Hepatocyte (in vitro differentiated cells): ENCODE measurements around the gene UNKL. TPM values are rescaled to one million over a fixed set of nuclear protein-coding genes. Genes with fewer than 3 reads are reported as not detected.

ENCODE experiments used
- DNase-seq: peaks from one replicate; pipeline ENCODE4 v3.0.0-alpha.2; 2016; ENCODE audit warnings: low spot score
- H2AFZ ChIP-seq: fragments of 200-600 bp; sonication (generic); 2 replicates; pipeline ENCODE4 v1.6.0; 2016; ENCODE audit warnings: antibody characterized with exemption, mild to moderate bottlenecking
- H3K27ac ChIP-seq: fragments of 200-600 bp; sonication (generic); 2 replicates; pipeline ENCODE4 v1.5.1; 2016; ENCODE audit warnings: mild to moderate bottlenecking
- H3K27me3 ChIP-seq: fragments of 200-600 bp; sonication (generic); 2 replicates; pipeline ENCODE4 v1.6.1; 2016
- H3K36me3 ChIP-seq: fragments of 200-600 bp; sonication (generic); replicated peaks from 2 replicates; pipeline ENCODE4 v1.5.1; 2016; ENCODE audit warnings: low read depth; ENCODE audit not compliant: insufficient read depth
- H3K4me1 ChIP-seq: fragments of 200-600 bp; sonication (generic); 2 replicates; pipeline ENCODE4 v1.5.1; 2016; ENCODE audit warnings: mild to moderate bottlenecking, moderate library complexity; ENCODE audit not compliant: insufficient read depth
- H3K4me2 ChIP-seq: fragments of 200-600 bp; sonication (generic); 2 replicates; pipeline ENCODE4 v1.6.0; 2016
- H3K4me3 ChIP-seq: fragments of 200-600 bp; sonication (generic); 2 replicates; pipeline ENCODE4 v1.5.1; 2016; ENCODE audit warnings: mild to moderate bottlenecking
- H3K79me2 ChIP-seq: fragments of 200-600 bp; sonication (generic); 2 replicates; pipeline ENCODE4 v1.6.0; 2017; ENCODE audit warnings: mild to moderate bottlenecking
- H3K9me2 ChIP-seq: fragments of 200-600 bp; sonication (generic); replicated peaks from 2 replicates; pipeline ENCODE4 v1.6.0; 2017; ENCODE audit warnings: mild to moderate bottlenecking; ENCODE audit not compliant: insufficient read depth
- H3K9me3 ChIP-seq: fragments of 200-600 bp; sonication (generic); 2 replicates; pipeline ENCODE4 v1.5.1; 2016; ENCODE audit warnings: low read depth, mild to moderate bottlenecking
- H4K20me1 ChIP-seq: fragments of 200-600 bp; sonication (generic); 2 replicates; pipeline ENCODE4 v1.6.0; 2016; ENCODE audit warnings: mild to moderate bottlenecking; ENCODE audit not compliant: insufficient read depth, poor library complexity, severe bottlenecking
- EZH2 ChIP-seq: fragments of 200-600 bp; sonication (generic); IDR thresholded peaks from 2 replicates; pipeline ENCODE4 v1.6.1; 2016; ENCODE audit warnings: antibody characterized with exemption, mild to moderate bottlenecking, borderline replicate concordance
- EZH2phosphoT487 ChIP-seq: fragments of 200-600 bp; sonication (generic); IDR thresholded peaks from one replicate; pipeline ENCODE4 v1.6.1; 2018; ENCODE audit warnings: antibody characterized with exemption, mild to moderate bottlenecking, low read depth, moderate library complexity; ENCODE audit not compliant: unreplicated experiment, severe bottlenecking
- WGBS: methylation state at CpG from one replicate; pipeline ENCODE4 v1.1.6; 2016; ENCODE audit warnings: low lambda C conversion rate; ENCODE audit errors: missing lambda C conversion rate; 5-methylcytosine and 5-hydroxymethylcytosine counted together
- polyA plus RNA-seq: library from polyadenylated mRNA; unstranded; fragments of >200 nt; fragmentation: Nextera tagmentation; extraction: Ambion mirVana; gene quantifications from 2 replicates; pipeline ENCODE4 v1.2.1, GENCODE V29; 2016
- total RNA-seq: library from RNA; depleted of rRNA; stranded (reverse); fragments of >200 nt; gene quantifications from 2 replicates; pipeline ENCODE4 v1.2.3, GENCODE V29; 2014
- TF ChIP-seq, protein P1 (sequence below): fragments of 200-600 bp; sonication (generic); IDR thresholded peaks from 2 replicates; pipeline ENCODE4 v1.5.1; 2016; ENCODE audit warnings: antibody characterized with exemption, mild to moderate bottlenecking; ENCODE audit not compliant: poor library complexity

UNKL gene
- total and polyA plus RNA-seq, 2 experiments from 2014 or later = 8.5 to 10.3 TPM

- Histone ChIP-seq H2AFZ (no peak overlapping the region), H3K9me3 (no peaks in the 10 kb centered on the region), H3K4me3 (no peak overlapping the region), H3K27me3 (no peaks in the 10 kb centered on the region), H3K27ac (no peak overlapping the region), H3K36me3 (no peaks in the 10 kb centered on the region), H3K9me2 (no peaks in the 10 kb centered on the region), H4K20me1 (no peaks in the 10 kb centered on the region), H3K79me2 (peaks cover 7% of the 10 kb centered on the region), H3K4me2 (no peak overlapping the region), H3K4me1 (no peaks in the 10 kb centered on the region)
- DNase-seq = no peak
- TF ChIP-seq EZH2phosphoT487 = no peak
- 100% methylated on average over 3 of the region's 10 CpGs for WGBS
Observed at GRCh38 chr16:1459967-1460366, 45.5 kb upstream of the UNKL start.

DNA sequence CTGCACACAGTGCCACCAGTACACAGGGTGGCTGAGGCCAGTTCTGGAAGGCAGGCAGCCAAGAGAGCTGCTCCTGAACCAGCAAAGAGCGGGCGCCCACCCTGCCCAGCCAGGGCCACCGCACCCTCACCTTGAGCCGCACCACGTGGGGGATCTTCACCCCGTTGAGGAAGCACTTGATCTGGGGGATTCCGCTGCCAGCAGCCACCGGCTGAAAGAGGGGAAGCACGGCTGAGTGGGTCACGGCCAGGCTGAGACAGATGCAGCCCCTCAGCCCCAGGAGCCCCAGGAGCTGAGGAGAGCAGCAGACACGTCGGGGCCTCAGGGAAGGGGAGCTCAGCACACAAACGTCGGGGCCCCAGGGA lies 44.5 kb upstream of the UNKL start:
- Histone ChIP-seq H4K20me1 (no peaks in the 10 kb centered on the region), H3K4me2 (no peak overlapping the region), H3K9me3 (no peaks in the 10 kb centered on the region), H3K9me2 (no peaks in the 10 kb centered on the region), H3K27me3 (no peaks in the 10 kb centered on the region), H3K27ac (no peak overlapping the region), H3K36me3 (no peaks in the 10 kb centered on the region), H3K4me1 (no peaks in the 10 kb centered on the region), H2AFZ (no peak overlapping the region), H3K4me3 (no peak overlapping the region), H3K79me2 (peaks cover 7% of the 10 kb centered on the region)
- DNase-seq = no peak
- no peak for TF ChIP-seq EZH2
- TF ChIP-seq, protein P1, sequence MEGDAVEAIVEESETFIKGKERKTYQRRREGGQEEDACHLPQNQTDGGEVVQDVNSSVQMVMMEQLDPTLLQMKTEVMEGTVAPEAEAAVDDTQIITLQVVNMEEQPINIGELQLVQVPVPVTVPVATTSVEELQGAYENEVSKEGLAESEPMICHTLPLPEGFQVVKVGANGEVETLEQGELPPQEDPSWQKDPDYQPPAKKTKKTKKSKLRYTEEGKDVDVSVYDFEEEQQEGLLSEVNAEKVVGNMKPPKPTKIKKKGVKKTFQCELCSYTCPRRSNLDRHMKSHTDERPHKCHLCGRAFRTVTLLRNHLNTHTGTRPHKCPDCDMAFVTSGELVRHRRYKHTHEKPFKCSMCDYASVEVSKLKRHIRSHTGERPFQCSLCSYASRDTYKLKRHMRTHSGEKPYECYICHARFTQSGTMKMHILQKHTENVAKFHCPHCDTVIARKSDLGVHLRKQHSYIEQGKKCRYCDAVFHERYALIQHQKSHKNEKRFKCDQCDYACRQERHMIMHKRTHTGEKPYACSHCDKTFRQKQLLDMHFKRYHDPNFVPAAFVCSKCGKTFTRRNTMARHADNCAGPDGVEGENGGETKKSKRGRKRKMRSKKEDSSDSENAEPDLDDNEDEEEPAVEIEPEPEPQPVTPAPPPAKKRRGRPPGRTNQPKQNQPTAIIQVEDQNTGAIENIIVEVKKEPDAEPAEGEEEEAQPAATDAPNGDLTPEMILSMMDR = no peak
- TF ChIP-seq EZH2phosphoT487 = no peak
- WGBS = 85% methylated on average over 11 of the region's 14 CpGs

GRCh38 chr16:1458336-1458976 lies 44.0 kb upstream of the UNKL start:
- Histone ChIP-seq H3K79me2 (peaks cover 5% of the 10 kb centered on the region), H3K9me2 (no peaks in the 10 kb centered on the region), H3K27ac (no peak overlapping the region), H3K9me3 (no peaks in the 10 kb centered on the region), H3K4me2 (no peak overlapping the region), H3K4me3 (no peak overlapping the region), H2AFZ (no peak overlapping the region), H3K36me3 (no peaks in the 10 kb centered on the region), H3K27me3 (no peaks in the 10 kb centered on the region), H4K20me1 (no peaks in the 10 kb centered on the region), H3K4me1 (no peaks in the 10 kb centered on the region)
- TF ChIP-seq EZH2phosphoT487 (no peak), EZH2 (no peak)
- TF ChIP-seq, protein P1 = no peak
- no peak for DNase-seq
- 96% methylated on average over 26 of the region's 26 CpGs for WGBS

DNA sequence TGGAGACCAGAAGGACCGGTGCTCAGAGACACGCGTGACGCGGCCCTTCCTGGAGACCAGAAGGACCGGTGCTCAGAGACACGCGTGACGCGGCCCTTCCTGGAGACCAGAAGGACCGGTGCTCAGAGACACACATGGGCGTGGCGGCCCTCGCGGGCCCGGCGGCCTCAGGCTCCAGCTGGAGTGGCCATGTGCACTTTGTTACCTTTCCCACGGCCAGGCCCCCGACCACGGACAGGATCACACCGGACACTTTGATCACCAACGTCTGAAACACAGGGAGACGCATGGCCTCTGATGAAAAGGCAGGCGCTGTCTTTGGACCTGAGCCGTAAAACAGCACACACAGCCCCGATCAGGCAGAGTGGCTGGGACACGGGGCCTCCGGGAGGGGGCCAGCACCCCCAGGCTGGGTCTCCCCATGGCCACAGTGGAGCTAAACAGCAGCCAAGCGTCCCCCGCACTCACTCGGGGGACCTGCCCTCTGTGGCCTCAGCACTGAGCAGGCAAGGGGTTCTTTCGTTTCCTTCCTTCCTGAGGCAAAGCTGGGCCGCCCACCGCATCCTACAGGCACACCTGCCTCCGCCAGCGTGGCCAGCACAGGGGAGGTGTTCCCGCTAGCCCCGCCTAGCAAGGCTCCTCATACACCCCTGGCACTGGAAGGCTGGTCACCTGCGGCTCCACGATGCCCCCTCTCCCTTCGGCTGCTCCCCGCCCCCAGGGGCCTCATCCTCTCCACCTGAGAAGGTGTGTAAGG lies 43.2 kb upstream of the UNKL start:
- no peak overlapping the region for H3K4me3 ChIP-seq
- DNase-seq = no peak
- H3K9me2 ChIP-seq = no peaks in the 10 kb centered on the region
- no peaks in the 10 kb centered on the region for H4K20me1 ChIP-seq
- no peaks in the 10 kb centered on the region for H3K27me3 ChIP-seq
- 95% methylated on average over 34 of the region's 42 CpGs for WGBS
- H2AFZ ChIP-seq = no peak overlapping the region
- no peaks in the 10 kb centered on the region for H3K36me3 ChIP-seq
- no peaks in the 10 kb centered on the region for H3K4me1 ChIP-seq
- H3K4me2 ChIP-seq = no peak overlapping the region
- no peaks in the 10 kb centered on the region for H3K9me3 ChIP-seq
- no peak for TF ChIP-seq EZH2phosphoT487
- no peak for TF ChIP-seq EZH2
- TF ChIP-seq, protein P1 = no peak
- no peak overlapping the region for H3K27ac ChIP-seq
- H3K79me2 ChIP-seq = no peaks in the 10 kb centered on the region
